Gastroesophageal sphincter (tissue), 4 donors: ENCODE data around the gene TTBK1. TPM values are rescaled to one million over a fixed set of nuclear protein-coding genes. Genes with fewer than 3 reads are reported as not detected.
"Not testable (repeated sequence)": the region's sequence is repeated elsewhere in the genome, so short reads cannot be mapped to it uniquely, and the experiment has no call there.

Experiments used
- ATAC-seq: fragments of 150-250 bp; one replicate; pipeline ENCODE4 v1.9.1; 2016; ENCODE audit warnings: mild to moderate bottlenecking, moderate library complexity
- H3K27ac ChIP-seq, 4 donors: fragments of 200-600 bp; sonication (generic) in 3 of 4; 1 replicate in 3 of 4; 2 replicates in 1 of 4; pipeline ENCODE4 v1.5.1; 2016 to 2019
- H3K27me3 ChIP-seq: fragments of 200-600 bp; sonication (generic); one replicate; pipeline ENCODE4 v1.5.1; 2019
- H3K36me3 ChIP-seq, 2 donors: fragments of 200-600 bp; sonication (generic); one replicate each; pipeline ENCODE4 v1.5.1; 2019; ENCODE audit warnings: control low read depth in 1 of 2
- H3K4me1 ChIP-seq, 3 donors: fragments of 200-600 bp; sonication (generic); 1 replicate in 2 of 3; 2 replicates in 1 of 3; pipeline ENCODE4 v1.5.1; 2016 to 2019; ENCODE audit warnings: control low read depth in 2 of 3
- H3K4me3 ChIP-seq, 2 donors: fragments of 200-600 bp; sonication (generic); one replicate each; pipeline ENCODE4 v1.5.1; 2019; ENCODE audit warnings: mild to moderate bottlenecking in 1 of 2, moderate library complexity in 1 of 2
- H3K9me3 ChIP-seq, 3 donors: fragments of 200-600 bp; sonication (generic); one replicate each; pipeline ENCODE4 v1.5.1; 2017 to 2019; ENCODE audit warnings: control low read depth in 2 of 3
- CTCF ChIP-seq, 4 experiments: fragments of 200-600 bp in 2 of 4; fragments of 450-650 bp in 2 of 4; sonication (generic) in 1 of 4; IDR thresholded peaks; one replicate each; pipeline ENCODE4 v1.5.1; 2017 to 2019; ENCODE audit warnings: antibody characterized with exemption in 4 of 4, mild to moderate bottlenecking in 2 of 4, moderate library complexity in 2 of 4
- EP300 ChIP-seq: sonication (generic); formaldehyde crosslinking; IDR thresholded peaks from one replicate; pipeline ENCODE4 v1.6.1; 2017; ENCODE audit warnings: antibody characterized with exemption, mild to moderate bottlenecking
- POLR2A ChIP-seq, 2 donors: fragments of 450-650 bp; IDR thresholded peaks; one replicate each; pipeline ENCODE4 v1.6.1; 2017; ENCODE audit warnings: antibody characterized with exemption in 2 of 2, mild to moderate bottlenecking in 2 of 2, moderate library complexity in 1 of 2
- POLR2AphosphoS5 ChIP-seq: sonication (generic); formaldehyde crosslinking; IDR thresholded peaks from one replicate; pipeline ENCODE4 v1.6.1; 2017; ENCODE audit warnings: antibody characterized with exemption
- WGBS, 2 donors: methylation state at CpG; one replicate each; pipeline ENCODE4 v1.1.5; 2018; ENCODE audit warnings: low coverage in 1 of 2; 5-methylcytosine and 5-hydroxymethylcytosine counted together
- total RNA-seq, 4 donors: library from RNA; depleted of rRNA; stranded (reverse); fragments of >200 nt; gene quantifications; one replicate each; pipeline ENCODE4 v1.1.0, GENCODE V29; 2016

Gene TTBK1
- total RNA-seq, 4 donors from 2014 or later: 0.08 to 0.20 TPM; not detected in 2

DNA sequence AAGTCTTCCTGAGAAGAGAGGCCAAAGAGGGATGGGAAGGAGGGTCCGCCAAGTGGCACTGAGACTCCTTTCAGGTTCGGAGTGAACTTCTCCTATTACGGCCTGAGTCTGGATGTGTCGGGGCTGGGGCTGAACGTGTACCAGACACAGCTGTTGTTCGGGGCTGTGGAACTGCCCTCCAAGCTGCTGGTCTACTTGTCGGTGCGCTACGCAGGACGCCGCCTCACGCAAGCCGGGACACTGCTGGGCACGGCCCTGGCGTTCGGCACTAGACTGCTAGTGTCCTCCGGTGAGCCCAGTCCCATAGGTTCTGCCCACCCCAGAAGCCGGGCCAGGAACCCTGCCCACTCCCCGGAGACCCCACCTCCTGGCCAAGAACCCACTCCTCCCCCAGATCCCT, 58.8 kb downstream of the TTBK1 start:
- no peak for TF ChIP-seq CTCF (IDR thresholded peaks at IDR 0.05)
- no peaks in the 10 kb centered on the region for H3K4me1 ChIP-seq
- no peaks in the 10 kb centered on the region for H3K9me3 ChIP-seq
- H3K4me3 ChIP-seq: no peak overlapping the region
- ATAC-seq: no peak
- no peaks in the 10 kb centered on the region for H3K36me3 ChIP-seq
- peaks cover 74% of the 10 kb centered on the region for H3K27me3 ChIP-seq
- WGBS, 2 donors: 60% methylated on average over 2 of the region's 19 CpGs; no CpG with 5 or more reads in 1 of the 2 donors
- no peak overlapping the region for H3K27ac ChIP-seq

GRCh38 chr6:43303006-43303405, 59.7 kb downstream of the TTBK1 start:
- H3K27me3 ChIP-seq: peaks cover 77% of the 10 kb centered on the region
- not testable (repeated sequence) for H3K36me3 ChIP-seq, H3K4me1 ChIP-seq, H3K9me3 ChIP-seq, ATAC-seq, H3K4me3 ChIP-seq, H3K27ac ChIP-seq
- 93 to 100% methylated on average over 1 to 5 of the region's 11 CpGs for WGBS, 2 donors

DNA sequence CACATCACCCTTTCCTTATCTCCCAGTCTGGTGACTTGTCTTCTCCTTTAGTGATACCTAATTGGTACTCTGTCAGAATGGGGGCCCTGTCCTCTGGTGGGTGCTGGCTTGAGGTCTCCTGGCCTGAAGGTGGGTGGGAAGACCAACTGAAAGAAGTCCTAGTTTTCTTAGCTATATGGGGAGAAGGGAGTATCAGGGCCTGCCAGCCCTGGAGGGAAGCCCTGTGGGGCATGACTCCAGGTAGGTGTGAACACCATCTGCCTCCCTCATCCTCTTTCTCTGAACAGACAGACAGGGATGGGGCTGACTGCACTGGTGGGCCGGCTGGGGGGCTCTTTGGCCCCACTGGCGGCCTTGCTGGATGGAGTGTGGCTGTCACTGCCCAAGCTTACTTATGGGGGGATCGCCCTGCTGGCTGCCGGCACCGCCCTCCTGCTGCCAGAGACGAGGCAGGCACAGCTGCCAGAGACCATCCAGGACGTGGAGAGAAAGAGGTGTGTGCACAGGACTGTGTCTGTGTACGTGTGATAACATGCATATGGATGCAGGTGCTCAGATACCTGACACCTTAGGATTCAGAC, 60.6 kb downstream of the TTBK1 start:
- H3K4me3 ChIP-seq: no peak overlapping the region
- H3K27ac ChIP-seq: no peak overlapping the region
- no peak for TF ChIP-seq POLR2A (IDR thresholded peaks at IDR 0.05)
- no peak for TF ChIP-seq EP300
- no peak for TF ChIP-seq POLR2AphosphoS5
- no peak for TF ChIP-seq CTCF (IDR thresholded peaks at IDR 0.05)
- no peak for ATAC-seq
- H3K4me1 ChIP-seq: peaks cover 0 to 11% (median 9%) of the 10 kb centered on the region in 3 donors
- H3K9me3 ChIP-seq: no peaks in the 10 kb centered on the region
- no peaks in the 10 kb centered on the region for H3K36me3 ChIP-seq
- WGBS, 2 donors: 40% methylated on average over 1 of the region's 8 CpGs; no CpG with 5 or more reads in 1 of the 2 donors
- H3K27me3 ChIP-seq: peaks cover 73% of the 10 kb centered on the region

- TF ChIP-seq CTCF (IDR thresholded peaks at IDR 0.05): no peak
- no peak for TF ChIP-seq POLR2AphosphoS5
- no peak for TF ChIP-seq POLR2A (IDR thresholded peaks at IDR 0.05)
- no peak for TF ChIP-seq EP300
- 83% methylated on average over 1 to 2 of the region's 3 CpGs for WGBS, 2 donors
Observed at GRCh38 chr6:43304361-43304760, 61.1 kb downstream of the TTBK1 start.

DNA sequence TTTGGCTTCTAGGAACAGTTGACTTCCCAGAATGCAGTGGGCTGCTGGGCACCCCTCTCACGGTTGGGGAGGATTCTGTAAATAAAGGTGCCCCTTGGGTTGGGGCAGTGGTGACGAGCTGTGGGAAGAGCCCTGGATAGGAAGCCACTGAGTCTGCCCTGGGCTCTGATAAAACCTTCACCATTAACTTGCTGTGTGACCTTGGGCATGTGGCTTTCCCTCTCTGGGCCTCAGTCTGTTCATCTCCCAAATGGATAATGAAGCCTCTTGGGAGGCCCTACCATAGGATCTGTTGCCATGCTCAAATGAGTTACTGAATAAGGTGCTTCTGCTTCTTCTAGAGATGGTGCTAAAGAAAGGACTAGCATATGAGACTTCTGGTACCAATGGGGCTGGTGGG, 61.6 kb downstream of the TTBK1 start:
- ATAC-seq: no peak
- no peaks in the 10 kb centered on the region for H3K9me3 ChIP-seq
- H3K36me3 ChIP-seq: no peaks in the 10 kb centered on the region
- WGBS, 2 donors: 83% methylated on average over 1 of the region's 2 CpGs; no CpG with 5 or more reads in 1 of the 2 donors
- H3K4me3 ChIP-seq: no peak overlapping the region
- H3K4me1 ChIP-seq: peaks cover 0 to 17% (median 9%) of the 10 kb centered on the region in 3 donors
- H3K27me3 ChIP-seq: peaks cover 63% of the 10 kb centered on the region
- no peak overlapping the region for H3K27ac ChIP-seq
- TF ChIP-seq POLR2A (IDR thresholded peaks at IDR 0.05) (no peak), POLR2AphosphoS5 (no peak), EP300 (no peak), CTCF (IDR thresholded peaks at IDR 0.05) (no peak)

More at GRCh38 chr6:43304361-43304760, 61.1 kb downstream of the TTBK1 start:
- H3K27me3 ChIP-seq: peaks cover 68% of the 10 kb centered on the region
- H3K27ac ChIP-seq: no peak overlapping the region
- no peaks in the 10 kb centered on the region for H3K36me3 ChIP-seq
- peaks cover 0 to 16% (median 9%) of the 10 kb centered on the region in 3 donors for H3K4me1 ChIP-seq
- no peak overlapping the region for H3K4me3 ChIP-seq
- no peaks in the 10 kb centered on the region for H3K9me3 ChIP-seq
- no peak for ATAC-seq
